ENCODE results near the gene POLR2I. TPM values are rescaled to one million over a fixed set of nuclear protein-coding genes. Genes with fewer than 3 reads are reported as not detected.
A peak's percentile ranks its signal among the peaks of the same experiment; 100 is the strongest.

Gene POLR2I
- total and polyA plus RNA-seq, 2 of the 13 experiments (the other 11 are each of a cell fraction or from before 2014, with no cell fraction given), result 40.5 to 104 TPM

GRCh38 chr19:36113894-36114720 lies 568 bp downstream of the POLR2I start (continued):
- TF ChIP-seq FOXP4 (CRISPR knock-in tag; IDR thresholded peaks at IDR 0.05) (no peak), HCFC1 (IDR thresholded peaks at IDR 0.05; ENCODE audit: low read depth, low read length) (no peak), ZBTB33 (CRISPR knock-in tag; IDR thresholded peaks at IDR 0.05) (peak; percentile 67), AGO2 (optimal IDR thresholded peaks at IDR 0.05; ENCODE audit: low read depth, low read length) (peak; percentile 15), FOXA3 (CRISPR knock-in tag; IDR thresholded peaks at IDR 0.05) (0 out of 2 replicates have a peak, but pooled peaks have one; percentile 8), ZNF253 (CRISPR knock-in tag; IDR thresholded peaks at IDR 0.05; ENCODE audit: borderline replicate concordance) (no peak), SAFB2 (CRISPR knock-in tag; IDR thresholded peaks at IDR 0.05; ENCODE audit: borderline replicate concordance, low read depth) (0 out of 2 replicates have a peak, but pooled peaks have one; percentile 45), ZNF564 (CRISPR knock-in tag; IDR thresholded peaks at IDR 0.05) (0 out of 2 replicates have a peak, but pooled peaks have one; percentile 40), DR1 (CRISPR knock-in tag; IDR thresholded peaks at IDR 0.05) (no peak), ZNF772 (CRISPR knock-in tag; IDR thresholded peaks at IDR 0.05) (no peak), KLF13 (CRISPR knock-in tag; IDR thresholded peaks at IDR 0.05) (0 out of 2 replicates have a peak, but pooled peaks have one; percentile 24)
- TF ChIP-seq, protein P1, sequence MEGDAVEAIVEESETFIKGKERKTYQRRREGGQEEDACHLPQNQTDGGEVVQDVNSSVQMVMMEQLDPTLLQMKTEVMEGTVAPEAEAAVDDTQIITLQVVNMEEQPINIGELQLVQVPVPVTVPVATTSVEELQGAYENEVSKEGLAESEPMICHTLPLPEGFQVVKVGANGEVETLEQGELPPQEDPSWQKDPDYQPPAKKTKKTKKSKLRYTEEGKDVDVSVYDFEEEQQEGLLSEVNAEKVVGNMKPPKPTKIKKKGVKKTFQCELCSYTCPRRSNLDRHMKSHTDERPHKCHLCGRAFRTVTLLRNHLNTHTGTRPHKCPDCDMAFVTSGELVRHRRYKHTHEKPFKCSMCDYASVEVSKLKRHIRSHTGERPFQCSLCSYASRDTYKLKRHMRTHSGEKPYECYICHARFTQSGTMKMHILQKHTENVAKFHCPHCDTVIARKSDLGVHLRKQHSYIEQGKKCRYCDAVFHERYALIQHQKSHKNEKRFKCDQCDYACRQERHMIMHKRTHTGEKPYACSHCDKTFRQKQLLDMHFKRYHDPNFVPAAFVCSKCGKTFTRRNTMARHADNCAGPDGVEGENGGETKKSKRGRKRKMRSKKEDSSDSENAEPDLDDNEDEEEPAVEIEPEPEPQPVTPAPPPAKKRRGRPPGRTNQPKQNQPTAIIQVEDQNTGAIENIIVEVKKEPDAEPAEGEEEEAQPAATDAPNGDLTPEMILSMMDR (CRISPR knock-in tag; IDR thresholded peaks at IDR 0.05), result peak; percentile 23
- TF ChIP-seq, protein P2, sequence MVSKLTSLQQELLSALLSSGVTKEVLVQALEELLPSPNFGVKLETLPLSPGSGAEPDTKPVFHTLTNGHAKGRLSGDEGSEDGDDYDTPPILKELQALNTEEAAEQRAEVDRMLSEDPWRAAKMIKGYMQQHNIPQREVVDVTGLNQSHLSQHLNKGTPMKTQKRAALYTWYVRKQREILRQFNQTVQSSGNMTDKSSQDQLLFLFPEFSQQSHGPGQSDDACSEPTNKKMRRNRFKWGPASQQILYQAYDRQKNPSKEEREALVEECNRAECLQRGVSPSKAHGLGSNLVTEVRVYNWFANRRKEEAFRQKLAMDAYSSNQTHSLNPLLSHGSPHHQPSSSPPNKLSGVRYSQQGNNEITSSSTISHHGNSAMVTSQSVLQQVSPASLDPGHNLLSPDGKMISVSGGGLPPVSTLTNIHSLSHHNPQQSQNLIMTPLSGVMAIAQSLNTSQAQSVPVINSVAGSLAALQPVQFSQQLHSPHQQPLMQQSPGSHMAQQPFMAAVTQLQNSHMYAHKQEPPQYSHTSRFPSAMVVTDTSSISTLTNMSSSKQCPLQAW (CRISPR knock-in tag; IDR thresholded peaks at IDR 0.05), result no peak
- TF ChIP-seq, protein P3, sequence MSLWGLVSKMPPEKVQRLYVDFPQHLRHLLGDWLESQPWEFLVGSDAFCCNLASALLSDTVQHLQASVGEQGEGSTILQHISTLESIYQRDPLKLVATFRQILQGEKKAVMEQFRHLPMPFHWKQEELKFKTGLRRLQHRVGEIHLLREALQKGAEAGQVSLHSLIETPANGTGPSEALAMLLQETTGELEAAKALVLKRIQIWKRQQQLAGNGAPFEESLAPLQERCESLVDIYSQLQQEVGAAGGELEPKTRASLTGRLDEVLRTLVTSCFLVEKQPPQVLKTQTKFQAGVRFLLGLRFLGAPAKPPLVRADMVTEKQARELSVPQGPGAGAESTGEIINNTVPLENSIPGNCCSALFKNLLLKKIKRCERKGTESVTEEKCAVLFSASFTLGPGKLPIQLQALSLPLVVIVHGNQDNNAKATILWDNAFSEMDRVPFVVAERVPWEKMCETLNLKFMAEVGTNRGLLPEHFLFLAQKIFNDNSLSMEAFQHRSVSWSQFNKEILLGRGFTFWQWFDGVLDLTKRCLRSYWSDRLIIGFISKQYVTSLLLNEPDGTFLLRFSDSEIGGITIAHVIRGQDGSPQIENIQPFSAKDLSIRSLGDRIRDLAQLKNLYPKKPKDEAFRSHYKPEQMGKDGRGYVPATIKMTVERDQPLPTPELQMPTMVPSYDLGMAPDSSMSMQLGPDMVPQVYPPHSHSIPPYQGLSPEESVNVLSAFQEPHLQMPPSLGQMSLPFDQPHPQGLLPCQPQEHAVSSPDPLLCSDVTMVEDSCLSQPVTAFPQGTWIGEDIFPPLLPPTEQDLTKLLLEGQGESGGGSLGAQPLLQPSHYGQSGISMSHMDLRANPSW (CRISPR knock-in tag; IDR thresholded peaks at IDR 0.05; ENCODE audit: borderline replicate concordance), result no peak
- TF ChIP-seq, protein P4, sequence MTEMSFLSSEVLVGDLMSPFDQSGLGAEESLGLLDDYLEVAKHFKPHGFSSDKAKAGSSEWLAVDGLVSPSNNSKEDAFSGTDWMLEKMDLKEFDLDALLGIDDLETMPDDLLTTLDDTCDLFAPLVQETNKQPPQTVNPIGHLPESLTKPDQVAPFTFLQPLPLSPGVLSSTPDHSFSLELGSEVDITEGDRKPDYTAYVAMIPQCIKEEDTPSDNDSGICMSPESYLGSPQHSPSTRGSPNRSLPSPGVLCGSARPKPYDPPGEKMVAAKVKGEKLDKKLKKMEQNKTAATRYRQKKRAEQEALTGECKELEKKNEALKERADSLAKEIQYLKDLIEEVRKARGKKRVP (CRISPR knock-in tag; IDR thresholded peaks at IDR 0.05), result no peak
- TF ChIP-seq, protein P5, sequence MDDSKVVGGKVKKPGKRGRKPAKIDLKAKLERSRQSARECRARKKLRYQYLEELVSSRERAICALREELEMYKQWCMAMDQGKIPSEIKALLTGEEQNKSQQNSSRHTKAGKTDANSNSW (CRISPR knock-in tag; IDR thresholded peaks at IDR 0.05; ENCODE audit: borderline replicate concordance), result 0 out of 2 replicates have a peak, but pooled peaks have one; percentile 3
